Nephron (organoid): ENCODE measurements around the gene TRMT11.

Source experiments
- H3K27ac Mint-ChIP-seq, 3 experiments: 2 replicates each; pipeline ENCODE4 v1.8.0; 2020; ENCODE audit warnings: mixed read lengths in 3 of 3, mild to moderate bottlenecking in 2 of 3, moderate library complexity in 1 of 3
- H3K27me3 Mint-ChIP-seq: 2 replicates; pipeline ENCODE4 v1.8.0; 2021; ENCODE audit warnings: low read depth, mild to moderate bottlenecking, moderate library complexity, mixed read lengths
- H3K36me3 Mint-ChIP-seq: 2 replicates; pipeline ENCODE4 v1.8.0; 2020; ENCODE audit warnings: low read depth, mixed read lengths
- H3K4me1 Mint-ChIP-seq: 2 replicates; pipeline ENCODE4 v1.8.0; 2020; ENCODE audit warnings: mixed read lengths
- H3K4me3 Mint-ChIP-seq, 3 experiments: 2 replicates each; pipeline ENCODE4 v1.8.0; 2020; ENCODE audit warnings: mild to moderate bottlenecking in 3 of 3, mixed read lengths in 3 of 3, moderate library complexity in 2 of 3
- H3K9me3 Mint-ChIP-seq: 2 replicates; pipeline ENCODE4 v1.8.0; 2020; ENCODE audit warnings: mixed read lengths
- CTCF ChIP-seq, 3 experiments: fragments of 200-600 bp; sonication (generic); IDR thresholded peaks; one replicate each; pipeline ENCODE4 v1.5.0; 2021; ENCODE audit warnings: antibody characterized with exemption in 3 of 3; ENCODE audit not compliant: unreplicated experiment in 3 of 3

TRMT11 gene

GRCh38 chr6:125953502-125953875 is 32.9 kb upstream of the TRMT11 start:
- Mint-ChIP-seq H3K4me3 (peak overlapping the region in 1 of 3 experiments; percentile 23), H3K27ac (no peak overlapping the region), H3K27me3 (no peaks in the 10 kb centered on the region), H3K9me3 (no peaks in the 10 kb centered on the region), H3K36me3 (no peaks in the 10 kb centered on the region), H3K4me1 (no peaks in the 10 kb centered on the region)
- peak in 1 of 3 experiments; percentile 14 for TF ChIP-seq CTCF (IDR thresholded peaks at IDR 0.05; ENCODE audit: unreplicated experiment in 3 of 3)

GRCh38 chr6:125954735-125955339 is 31.5 kb upstream of the TRMT11 start:
- peak overlapping the region; percentile 64 to 72 (median 69) for H3K4me3 Mint-ChIP-seq
- TF ChIP-seq CTCF (IDR thresholded peaks at IDR 0.05; ENCODE audit: unreplicated experiment in 3 of 3), result no peak

GRCh38 chr6:125955973-125956372 is 30.4 kb upstream of the TRMT11 start:
- H3K36me3 Mint-ChIP-seq, result no peaks in the 10 kb centered on the region
- H3K27ac Mint-ChIP-seq, result peak overlapping the region in 1 of 3 experiments; percentile 25
- H3K9me3 Mint-ChIP-seq, result no peaks in the 10 kb centered on the region
- H3K4me3 Mint-ChIP-seq, result peak overlapping the region in 1 of 3 experiments; percentile 79
- TF ChIP-seq CTCF (IDR thresholded peaks at IDR 0.05; ENCODE audit: unreplicated experiment in 3 of 3), result no peak
- H3K27me3 Mint-ChIP-seq, result no peaks in the 10 kb centered on the region
- H3K4me1 Mint-ChIP-seq, result no peaks in the 10 kb centered on the region

More at GRCh38 chr6:125954735-125955339, 31.5 kb upstream of the TRMT11 start:
- no peaks in the 10 kb centered on the region for H3K27me3 Mint-ChIP-seq
- peak overlapping the region in 2 of 3 experiments; percentile 22 to 32 for H3K27ac Mint-ChIP-seq
- H3K36me3 Mint-ChIP-seq, result no peaks in the 10 kb centered on the region
- no peaks in the 10 kb centered on the region for H3K9me3 Mint-ChIP-seq
- H3K4me1 Mint-ChIP-seq, result no peaks in the 10 kb centered on the region

- H3K36me3 Mint-ChIP-seq, result no peaks in the 10 kb centered on the region
- no peaks in the 10 kb centered on the region for H3K4me1 Mint-ChIP-seq
- H3K27me3 Mint-ChIP-seq, result no peaks in the 10 kb centered on the region
- peak within 1 kb of the TSS in 1 of 3 experiments; percentile 91 for H3K27ac Mint-ChIP-seq
- H3K9me3 Mint-ChIP-seq, result no peaks in the 10 kb centered on the region
- TF ChIP-seq CTCF (IDR thresholded peaks at IDR 0.05; ENCODE audit: unreplicated experiment in 3 of 3), result peak; percentile 96 to 100 (median 100)
- H3K4me3 Mint-ChIP-seq, result peak within 1 kb of the TSS in 1 of 3 experiments; percentile 79
Observed at GRCh38 chr6:125956506-125957390, 29.6 kb upstream of the TRMT11 start, which contains the start of gene HINT3. Gene HINT3, plus strand, starts transcription at chr6:125956770. Its CDS starts 208 bp downstream, at chr6:125956978.

- no peak for TF ChIP-seq CTCF (IDR thresholded peaks at IDR 0.05; ENCODE audit: unreplicated experiment in 3 of 3)
- no peaks in the 10 kb centered on the region for H3K27me3 Mint-ChIP-seq
- H3K27ac Mint-ChIP-seq, result no peak overlapping the region
- no peaks in the 10 kb centered on the region for H3K9me3 Mint-ChIP-seq
- H3K36me3 Mint-ChIP-seq, result no peaks in the 10 kb centered on the region
- H3K4me3 Mint-ChIP-seq, result no peak overlapping the region
- H3K4me1 Mint-ChIP-seq, result no peaks in the 10 kb centered on the region
Observed at GRCh38 chr6:125957391-125957693, 29.0 kb upstream of the TRMT11 start.
